ENCODE results near the gene C2orf66.

C2orf66 gene

DNA sequence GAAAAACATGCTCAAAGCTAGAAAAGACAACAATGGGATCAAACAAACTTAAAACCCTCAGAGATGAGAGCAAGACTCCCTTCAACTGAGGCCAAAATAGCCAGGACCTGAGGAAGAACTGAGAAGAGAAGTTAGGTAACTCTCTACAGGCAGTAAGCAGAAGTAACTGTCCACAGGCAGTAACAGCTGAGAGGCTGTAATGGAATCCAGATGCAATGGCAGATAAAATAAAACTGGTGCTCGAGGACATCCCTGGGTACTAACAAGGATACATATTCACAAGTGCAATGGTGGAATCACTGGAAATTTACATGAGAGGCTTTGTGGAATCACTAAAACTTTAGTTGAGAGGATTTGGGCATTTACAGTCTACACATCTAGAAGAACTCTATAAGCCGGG lies 30.4 kb upstream of the C2orf66 start:
- TF ChIP-seq, protein P1, sequence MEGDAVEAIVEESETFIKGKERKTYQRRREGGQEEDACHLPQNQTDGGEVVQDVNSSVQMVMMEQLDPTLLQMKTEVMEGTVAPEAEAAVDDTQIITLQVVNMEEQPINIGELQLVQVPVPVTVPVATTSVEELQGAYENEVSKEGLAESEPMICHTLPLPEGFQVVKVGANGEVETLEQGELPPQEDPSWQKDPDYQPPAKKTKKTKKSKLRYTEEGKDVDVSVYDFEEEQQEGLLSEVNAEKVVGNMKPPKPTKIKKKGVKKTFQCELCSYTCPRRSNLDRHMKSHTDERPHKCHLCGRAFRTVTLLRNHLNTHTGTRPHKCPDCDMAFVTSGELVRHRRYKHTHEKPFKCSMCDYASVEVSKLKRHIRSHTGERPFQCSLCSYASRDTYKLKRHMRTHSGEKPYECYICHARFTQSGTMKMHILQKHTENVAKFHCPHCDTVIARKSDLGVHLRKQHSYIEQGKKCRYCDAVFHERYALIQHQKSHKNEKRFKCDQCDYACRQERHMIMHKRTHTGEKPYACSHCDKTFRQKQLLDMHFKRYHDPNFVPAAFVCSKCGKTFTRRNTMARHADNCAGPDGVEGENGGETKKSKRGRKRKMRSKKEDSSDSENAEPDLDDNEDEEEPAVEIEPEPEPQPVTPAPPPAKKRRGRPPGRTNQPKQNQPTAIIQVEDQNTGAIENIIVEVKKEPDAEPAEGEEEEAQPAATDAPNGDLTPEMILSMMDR (conservative IDR thresholded peaks at IDR 0.05; ENCODE audit: low read depth, low read length), result no peak
- no peaks in the 10 kb centered on the region for H4K20me1 ChIP-seq (ENCODE audit: insufficient read depth)
- no peaks in the 10 kb centered on the region for H3K79me2 ChIP-seq (ENCODE audit: insufficient read depth, low read depth)
- no peak overlapping the region for H3K4me3 ChIP-seq (IDR thresholded peaks at IDR 0.05; ENCODE audit: insufficient read depth, low read depth, low read length)
- no peak overlapping the region for H2AFZ ChIP-seq (ENCODE audit: low read depth)
- no peak overlapping the region for H3K4me2 ChIP-seq
- H3K36me3 ChIP-seq (ENCODE audit: insufficient read depth), result no peaks in the 10 kb centered on the region
- no peak overlapping the region for H3K9ac ChIP-seq
- H3K4me1 ChIP-seq (ENCODE audit: low read depth, poor library complexity, severe bottlenecking), result no peaks in the 10 kb centered on the region
- no peak overlapping the region for H3K27ac ChIP-seq
- H3K27me3 ChIP-seq (ENCODE audit: insufficient read depth, low read depth), result no peaks in the 10 kb centered on the region

DNA sequence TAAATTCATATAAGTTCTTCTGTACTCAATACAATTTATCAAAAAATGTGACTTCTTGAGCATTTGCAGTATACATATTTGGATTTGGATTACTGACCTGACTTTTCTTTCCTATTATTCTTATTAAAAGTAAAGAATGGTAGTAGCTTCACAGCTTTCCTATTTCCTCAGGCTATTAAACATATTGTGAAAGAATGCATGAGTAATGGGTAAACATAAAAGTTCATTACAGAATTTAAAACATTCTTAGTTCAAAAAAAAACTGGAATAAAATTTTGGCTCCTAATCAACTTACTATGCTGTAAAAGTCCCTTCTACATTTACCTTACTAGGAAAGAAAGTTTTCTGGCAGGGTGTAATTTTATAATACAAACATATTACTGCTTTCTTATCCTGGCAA lies 27.3 kb upstream of the C2orf66 start:
- Histone ChIP-seq H3K27ac (no peak overlapping the region), H2AFZ (ENCODE audit: low read depth) (no peak overlapping the region), H3K36me3 (ENCODE audit: insufficient read depth) (no peaks in the 10 kb centered on the region), H4K20me1 (ENCODE audit: insufficient read depth) (no peaks in the 10 kb centered on the region), H3K4me3 (IDR thresholded peaks at IDR 0.05; ENCODE audit: insufficient read depth, low read depth, low read length) (no peak overlapping the region), H3K4me2 (no peak overlapping the region), H3K79me2 (ENCODE audit: insufficient read depth, low read depth) (no peaks in the 10 kb centered on the region), H3K9ac (no peak overlapping the region), H3K4me1 (ENCODE audit: low read depth, poor library complexity, severe bottlenecking) (no peaks in the 10 kb centered on the region), H3K27me3 (ENCODE audit: insufficient read depth, low read depth) (no peaks in the 10 kb centered on the region)
- TF ChIP-seq, protein P1 (conservative IDR thresholded peaks at IDR 0.05; ENCODE audit: low read depth, low read length), result no peak

DNA sequence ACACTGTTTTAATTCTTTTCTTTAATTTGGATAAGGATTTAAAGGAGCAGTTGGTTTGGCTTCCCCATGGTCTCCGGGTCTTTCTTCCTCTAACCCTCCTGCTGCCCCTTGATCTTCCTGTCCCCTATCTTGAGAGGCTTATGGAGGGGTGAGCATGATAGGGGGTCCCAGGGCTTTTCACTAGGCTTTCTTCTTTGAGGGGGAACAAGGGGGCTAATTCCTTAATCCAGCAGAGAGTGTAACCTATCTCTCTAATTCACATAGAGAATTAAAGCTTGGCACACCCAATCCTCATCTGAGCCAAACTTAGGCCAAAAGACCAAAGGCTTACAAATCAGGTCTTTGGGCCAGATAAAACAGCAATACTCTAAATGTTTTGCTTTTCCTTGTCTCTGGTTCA lies 21.5 kb upstream of the C2orf66 start:
- Histone ChIP-seq H3K4me2 (no peak overlapping the region), H4K20me1 (ENCODE audit: insufficient read depth) (no peaks in the 10 kb centered on the region), H2AFZ (ENCODE audit: low read depth) (no peak overlapping the region), H3K36me3 (ENCODE audit: insufficient read depth) (no peaks in the 10 kb centered on the region), H3K4me3 (IDR thresholded peaks at IDR 0.05; ENCODE audit: insufficient read depth, low read depth, low read length) (no peak overlapping the region), H3K9ac (no peak overlapping the region), H3K27me3 (ENCODE audit: insufficient read depth, low read depth) (no peaks in the 10 kb centered on the region), H3K4me1 (ENCODE audit: low read depth, poor library complexity, severe bottlenecking) (no peaks in the 10 kb centered on the region), H3K27ac (no peak overlapping the region), H3K79me2 (ENCODE audit: insufficient read depth, low read depth) (no peaks in the 10 kb centered on the region)
- TF ChIP-seq, protein P1 (conservative IDR thresholded peaks at IDR 0.05; ENCODE audit: low read depth, low read length), result no peak

DNA sequence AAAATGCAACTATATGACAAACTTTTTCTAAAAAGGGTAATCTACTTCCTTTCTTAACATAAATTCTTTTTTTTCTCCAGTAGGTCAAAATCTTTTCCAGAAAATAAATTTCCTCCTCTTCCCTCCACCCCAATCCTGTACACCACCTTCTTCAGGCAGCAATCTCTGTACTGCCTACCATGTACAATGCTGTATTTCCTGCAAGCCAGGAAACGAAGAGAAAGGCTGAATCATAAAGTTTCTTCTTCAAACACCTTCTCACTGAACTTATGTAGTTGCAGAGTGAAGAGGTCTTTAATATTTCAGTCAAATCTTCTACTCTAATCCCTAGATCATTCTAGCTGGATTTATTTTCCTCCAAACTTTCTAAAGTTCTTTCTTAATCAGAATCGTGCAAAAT lies 18.2 kb upstream of the C2orf66 start:
- Histone ChIP-seq H3K36me3 (ENCODE audit: insufficient read depth) (no peaks in the 10 kb centered on the region), H3K9ac (no peak overlapping the region), H3K27ac (no peak overlapping the region), H3K79me2 (ENCODE audit: insufficient read depth, low read depth) (no peaks in the 10 kb centered on the region), H3K4me3 (IDR thresholded peaks at IDR 0.05; ENCODE audit: insufficient read depth, low read depth, low read length) (no peak overlapping the region), H4K20me1 (ENCODE audit: insufficient read depth) (no peaks in the 10 kb centered on the region), H3K4me2 (no peak overlapping the region), H3K4me1 (ENCODE audit: low read depth, poor library complexity, severe bottlenecking) (no peaks in the 10 kb centered on the region), H3K27me3 (ENCODE audit: insufficient read depth, low read depth) (no peaks in the 10 kb centered on the region), H2AFZ (ENCODE audit: low read depth) (no peak overlapping the region)
- TF ChIP-seq, protein P1 (conservative IDR thresholded peaks at IDR 0.05; ENCODE audit: low read depth, low read length), result no peak

All from KMS-11 (cell line).